GM21515 (cell line): ENCODE results near the gene NADK.
"Not testable (repeated sequence)": the region's sequence is repeated elsewhere in the genome, so short reads cannot be mapped to it uniquely, and the experiment has no call there.

Experiments used
- ATAC-seq: cut with Tn5 transposase; IDR thresholded peaks from one replicate; pipeline ENCODE4 v1.9.1; 2021; ENCODE audit not compliant: unreplicated experiment

NADK gene

DNA sequence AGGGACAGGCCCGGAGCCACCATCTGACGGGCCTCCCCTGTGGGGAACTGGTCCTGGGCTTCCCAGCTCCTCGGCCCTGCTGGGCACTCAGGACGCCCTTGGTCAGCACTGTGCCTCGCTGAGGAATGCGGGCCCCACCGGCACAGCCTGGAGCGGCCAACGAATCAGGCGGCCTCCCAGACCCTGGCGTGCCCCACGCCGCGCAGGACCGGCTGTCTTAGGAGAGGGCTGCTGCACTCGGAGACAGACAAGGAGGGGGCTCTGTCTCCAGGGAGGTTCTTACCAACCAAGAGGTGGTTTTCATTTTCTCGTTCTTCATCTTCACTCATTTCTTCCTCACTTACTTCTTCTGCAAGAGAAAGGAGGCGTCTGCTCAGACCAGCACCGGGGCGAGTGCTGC, 70.4 kb downstream of the NADK start:
- not testable (repeated sequence) for ATAC-seq

DNA sequence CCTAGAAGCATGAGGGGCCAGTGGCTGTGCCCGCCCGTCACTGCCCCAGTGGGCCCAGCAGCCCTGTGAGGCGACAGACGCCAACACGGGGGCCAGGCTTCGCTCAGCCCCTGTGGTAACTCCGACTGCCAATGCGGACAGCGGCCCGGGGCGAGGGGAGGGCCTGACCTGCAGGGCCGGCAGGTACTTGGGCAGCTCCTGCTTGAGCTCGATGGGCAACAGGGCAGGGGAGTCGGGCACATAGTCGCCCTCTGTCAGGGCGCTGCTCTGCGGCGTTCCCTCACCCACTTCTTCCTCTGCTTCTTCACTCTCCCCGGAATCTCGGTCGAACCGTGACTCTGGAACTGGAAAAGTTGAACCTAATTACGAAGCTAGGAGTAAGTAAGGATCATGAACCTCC, 71.0 kb downstream of the NADK start:
- not testable (repeated sequence) for ATAC-seq

DNA sequence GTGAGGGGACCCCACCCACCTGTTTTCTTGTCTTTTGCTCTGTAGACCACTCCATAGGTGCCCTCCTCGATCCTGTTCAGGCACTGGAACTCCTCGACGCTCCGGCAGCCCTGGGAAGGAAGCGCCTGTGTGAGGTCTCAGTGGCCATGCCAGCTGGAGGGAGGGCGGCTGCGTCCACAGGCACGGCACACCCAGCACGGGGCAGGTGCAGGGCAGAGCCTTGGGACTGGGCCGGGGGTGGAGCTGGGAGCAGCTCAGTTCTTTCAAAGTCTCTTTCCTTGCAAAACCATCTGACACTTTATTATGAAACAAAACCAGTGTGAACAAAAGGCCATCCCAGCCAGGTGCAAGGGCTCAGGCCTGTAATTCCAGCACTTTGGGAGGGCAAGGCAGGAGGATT, 72.6 kb downstream of the NADK start:
- not testable (repeated sequence) for ATAC-seq

DNA sequence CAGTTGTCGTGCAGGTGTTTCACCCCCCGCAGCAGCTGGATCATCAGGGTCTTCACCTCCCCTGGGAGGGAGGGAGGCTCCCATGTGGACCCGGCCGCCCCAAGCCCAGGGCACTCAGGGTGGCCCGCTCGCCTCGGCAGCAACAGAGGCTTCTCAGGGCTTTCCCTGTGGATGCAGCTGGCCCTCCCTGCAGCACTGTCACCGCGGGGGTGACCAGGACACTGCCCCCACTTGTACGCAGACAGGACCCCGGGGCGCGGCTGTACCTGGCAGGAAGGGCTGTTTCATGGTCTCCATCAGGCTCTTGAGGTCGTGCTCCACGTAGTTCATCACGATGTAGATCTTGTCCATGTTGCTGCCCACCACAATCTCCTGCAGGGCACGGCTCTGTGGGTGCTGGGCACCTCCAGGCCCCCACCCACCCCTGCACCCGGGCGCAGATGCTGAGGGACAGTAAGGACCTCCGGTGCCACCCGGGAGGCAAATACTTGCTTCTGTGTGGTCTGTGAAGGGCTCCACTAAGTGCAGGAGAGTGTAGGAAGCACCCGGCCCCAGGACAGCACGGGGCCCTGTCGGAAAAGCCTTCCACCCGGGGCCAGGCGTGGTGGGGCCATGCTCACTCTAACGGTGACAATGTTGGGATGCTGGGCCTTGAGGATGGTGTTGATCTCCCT, 73.8 kb downstream of the NADK start:
- ATAC-seq, result not testable (repeated sequence)

DNA sequence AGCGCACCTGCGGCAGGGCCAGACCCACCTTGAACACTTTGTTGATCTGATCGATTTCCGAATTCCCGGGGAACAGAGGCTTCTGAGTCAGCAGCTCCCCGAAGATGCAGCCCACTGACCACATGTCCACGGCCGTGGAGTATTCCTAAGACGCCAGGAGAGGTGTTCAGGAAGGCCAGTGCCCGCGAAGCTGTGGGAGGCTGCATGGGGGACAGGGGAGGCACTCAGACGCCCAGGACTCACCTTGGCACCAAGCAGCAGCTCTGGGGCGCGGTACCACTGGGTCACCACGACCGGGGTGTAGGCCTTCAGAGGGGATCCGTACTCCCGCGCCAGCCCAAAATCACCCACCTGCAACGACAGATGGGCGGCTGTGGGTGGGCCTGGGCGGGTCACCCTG, 74.5 kb downstream of the NADK start:
- ATAC-seq, result no peak

DNA sequence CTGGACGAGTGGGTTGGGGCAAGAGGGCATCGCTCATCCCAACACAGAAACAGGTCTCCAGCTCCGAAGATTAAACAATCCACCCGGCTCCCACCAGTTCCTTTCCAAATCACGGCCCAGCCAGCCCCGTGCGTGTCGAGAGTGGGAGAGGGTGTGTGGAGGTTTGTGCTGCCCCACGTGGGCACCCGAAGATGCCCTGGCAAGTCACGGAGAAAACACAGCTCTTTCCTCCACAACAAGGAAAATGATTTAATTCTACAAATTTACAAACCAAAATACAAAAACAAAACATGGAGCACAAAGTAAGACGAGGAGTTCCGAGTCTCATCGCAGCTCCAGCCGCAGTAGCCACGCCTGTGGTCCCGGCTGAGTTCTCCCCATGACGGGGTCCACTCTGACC, 75.8 kb downstream of the NADK start:
- ATAC-seq, result not testable (repeated sequence)
